ENCODE data around the gene RAI1.
A peak's percentile ranks its signal among the peaks of the same experiment; 100 is the strongest.

- TF ChIP-seq EP300 (IDR thresholded peaks at IDR 0.05; ENCODE audit: borderline replicate concordance in 1 of 2, low read depth in 2 of 2, low read length in 2 of 2), result no peak
- TF ChIP-seq CTCF (IDR thresholded peaks at IDR 0.05; ENCODE audit: control extremely low read depth in 1 of 3, insufficient read depth in 1 of 3, low read depth in 1 of 3, low read length in 3 of 3), result no peak
- no peak for TF ChIP-seq EZH2 (IDR thresholded peaks at IDR 0.05; ENCODE audit: low read depth, low read length, severe bottlenecking)
- no peak for TF ChIP-seq EGR1 (IDR thresholded peaks at IDR 0.05; ENCODE audit: borderline replicate concordance, low read depth, low read length)
- TF ChIP-seq SP1 (IDR thresholded peaks at IDR 0.05; ENCODE audit: low read depth, low read length), result peak; percentile 98
- peak; percentile 63; the same call in 1 of the 2 replicates for TF ChIP-seq TCF12 (IDR thresholded peaks at IDR 0.05; ENCODE audit: low read depth, low read length)
- TF ChIP-seq ZNF274 (IDR thresholded peaks at IDR 0.05; ENCODE audit: borderline replicate concordance, extremely low read depth, low read length), result no peak
- no peak for TF ChIP-seq JUND (IDR thresholded peaks at IDR 0.05; ENCODE audit: low read length)
- peak; percentile 87 for TF ChIP-seq CHD2 (IDR thresholded peaks at IDR 0.05; ENCODE audit: low read length)
- no peak for TF ChIP-seq GABPA (IDR thresholded peaks at IDR 0.05; ENCODE audit: borderline replicate concordance, insufficient read depth, low read length)
These were observed 68.7 kb downstream of the RAI1 start for GRCh38 chr17:17749921-17750320.

Data from H1 (cell line).